Endothelial cell of umbilical vein (primary cell): Measurements from ENCODE around the gene LRRC73. TPM values are rescaled to one million over a fixed set of nuclear protein-coding genes. Genes with fewer than 3 reads are reported as not detected.
A peak's percentile ranks its signal among the peaks of the same experiment; 100 is the strongest.

Experiments
- BruUV-seq: library from RNA; stranded (reverse); fragments of 400-500 nt; replicated peaks from 2 replicates; lab custom pipeline; 2021; lab: Mats Ljungman, UMichigan
- CTCF ChIA-PET: fragments of 300-600, 350-600 bp; sonication (Branson Sonifier 250); formaldehyde crosslinking; loops from one replicate; lab custom pipeline; 2021; ENCODE audit warnings: antibody characterized with exemption, inconsistent platforms; lab: Charles Lee
- POLR2A ChIA-PET: fragments of 300-600, 350-600 bp; sonication (Branson Sonifier 250); formaldehyde crosslinking; loops from one replicate; lab custom pipeline; 2021; ENCODE audit warnings: antibody characterized with exemption, inconsistent platforms; lab: Charles Lee
- DNase-seq: peaks from one replicate; pipeline ENCODE4 v3.0.0-alpha.2; 2011; ENCODE audit warnings: low read depth, low spot score
- FAIRE-seq: peaks from 2 replicates; lab custom pipeline; 2011; peaks lifted over from hg19 to GRCh38; lab: Jason Lieb, UNC
- H2AFZ ChIP-seq: 2 replicates; pipeline ENCODE4 v1.6.0; 2012; ENCODE audit warnings: low read depth, low read length, control low read depth, inconsistent platforms
- H3K27ac ChIP-seq: 2 replicates; pipeline ENCODE4 v1.5.1; 2011; ENCODE audit warnings: low read depth, mild to moderate bottlenecking, control low read depth, low read length, moderate library complexity; ENCODE audit not compliant: insufficient read depth
- H3K27me3 ChIP-seq, 2 experiments: 2 replicates each; pipeline versions ENCODE4 v1.6.0 to v1.6.1; 2011; ENCODE audit warnings: low read length in 2 of 2, mixed read lengths in 1 of 2; ENCODE audit not compliant: control insufficient read depth in 2 of 2, insufficient read depth in 2 of 2
- H3K36me3 ChIP-seq, 2 experiments: 2 replicates in 1 of 2; 3 replicates in 1 of 2; pipeline ENCODE4 v1.5.1; 2011; ENCODE audit warnings: low read length in 2 of 2, mild to moderate bottlenecking in 1 of 2, moderate library complexity in 1 of 2; ENCODE audit not compliant: control insufficient read depth in 2 of 2, insufficient read depth in 2 of 2; ENCODE audit errors: extremely low read depth in 1 of 2
- H3K4me1 ChIP-seq: 3 replicates; pipeline ENCODE4 v1.5.1; 2011; ENCODE audit warnings: mild to moderate bottlenecking, low read length; ENCODE audit not compliant: control insufficient read depth, insufficient read depth; ENCODE audit errors: extremely low read depth
- H3K4me2 ChIP-seq: 2 replicates; pipeline ENCODE4 v1.6.1; 2011; ENCODE audit warnings: low read length, control low read depth, mixed read lengths; ENCODE audit not compliant: insufficient read depth
- H3K4me3 ChIP-seq, 3 experiments: fragments of 200-600 bp in 1 of 3; sonication (generic), shearing (Covaris generic) in 1 of 3; replicated peaks in 1 of 3; 2 replicates each; pipeline ENCODE4 v1.5.1; 2011 to 2016; ENCODE audit warnings: control low read depth in 3 of 3, low read length in 3 of 3, mild to moderate bottlenecking in 2 of 3, inconsistent platforms in 1 of 3, low read depth in 1 of 3, moderate library complexity in 1 of 3; ENCODE audit not compliant: insufficient read depth in 1 of 3
- H3K79me2 ChIP-seq: 2 replicates; pipeline ENCODE4 v1.6.0; 2012; ENCODE audit warnings: low read length, inconsistent platforms; ENCODE audit not compliant: control insufficient read depth, insufficient read depth
- H3K9ac ChIP-seq: replicated peaks from 2 replicates; pipeline ENCODE3; 2011; ENCODE audit warnings: low read length, control low read depth; ENCODE audit not compliant: insufficient read depth; ENCODE audit errors: extremely low read depth
- H3K9me1 ChIP-seq: replicated peaks from 3 replicates; pipeline ENCODE4 v1.6.0; 2011; ENCODE audit warnings: mild to moderate bottlenecking, low read length; ENCODE audit not compliant: control insufficient read depth, insufficient read depth; ENCODE audit errors: extremely low read depth
- H3K9me3 ChIP-seq: replicated peaks from 2 replicates; pipeline ENCODE4 v1.5.1; 2012; ENCODE audit warnings: low read length, inconsistent platforms; ENCODE audit not compliant: control insufficient read depth, insufficient read depth
- H4K20me1 ChIP-seq: replicated peaks from 2 replicates; pipeline ENCODE3; 2011; ENCODE audit warnings: mild to moderate bottlenecking, low read length; ENCODE audit not compliant: control insufficient read depth, insufficient read depth; ENCODE audit errors: extremely low read depth
- CTCF ChIP-seq, 2 donors: IDR thresholded peaks; 1 replicate in 1 of 2; 2 replicates in 1 of 2; pipeline ENCODE4 v1.5.1; 2011; ENCODE audit warnings: low read length in 2 of 2, mild to moderate bottlenecking in 2 of 2, moderate library complexity in 2 of 2, control low read depth in 1 of 2, inconsistent platforms in 1 of 2, low read depth in 1 of 2; ENCODE audit not compliant: insufficient read depth in 1 of 2; ENCODE audit errors: extremely low read depth in 1 of 2
- EZH2 ChIP-seq: IDR thresholded peaks from 2 replicates; pipeline ENCODE4 v1.6.1; 2012; ENCODE audit warnings: borderline replicate concordance, low read depth, mild to moderate bottlenecking, moderate library complexity, low read length, inconsistent platforms; ENCODE audit not compliant: severe bottlenecking
- FOS ChIP-seq: IDR thresholded peaks from 2 replicates; pipeline ENCODE4 v1.6.1; 2011; ENCODE audit warnings: mild to moderate bottlenecking, low read length, moderate library complexity, borderline replicate concordance; ENCODE audit not compliant: insufficient read depth
- GATA2 ChIP-seq: IDR thresholded peaks from 2 replicates; pipeline ENCODE4 v1.7.0; 2011; ENCODE audit warnings: low read depth, mild to moderate bottlenecking, moderate library complexity, mixed read lengths, low read length; ENCODE audit not compliant: insufficient read length, insufficient read depth
- JUN ChIP-seq: IDR thresholded peaks from 2 replicates; pipeline ENCODE4 v1.6.1; 2011; ENCODE audit warnings: borderline replicate concordance, low read depth; ENCODE audit not compliant: insufficient read length, insufficient read depth
- MAX ChIP-seq: IDR thresholded peaks from 2 replicates; pipeline ENCODE4 v1.6.1; 2011; ENCODE audit not compliant: insufficient read depth, insufficient read length
- MYC ChIP-seq: IDR thresholded peaks from one replicate; pipeline ENCODE4 v1.6.1; 2011; ENCODE audit warnings: mild to moderate bottlenecking, low read depth, low read length
- POLR2A ChIP-seq: IDR thresholded peaks from 2 replicates; pipeline ENCODE4 v1.6.1; 2012; ENCODE audit warnings: low read depth, mild to moderate bottlenecking, control low read depth, low read length
- POLR2AphosphoS5 ChIP-seq: IDR thresholded peaks from 2 replicates; pipeline ENCODE4 v1.6.1; 2012; ENCODE audit warnings: low read depth, mild to moderate bottlenecking, control low read depth, low read length, moderate library complexity; ENCODE audit not compliant: insufficient read depth
- dilution Hi-C: fragments of 300-500 bp; cut with MboI; formaldehyde crosslinking; loops from one replicate; pipeline ENCODE4 v1.15.0; 2019; ENCODE audit warnings: low sequenced_read_pairs; ENCODE audit not compliant: extremely low pct_ligation_motif_present
- intact Hi-C: fragments of 100-400 bp; cut with micrococcal nuclease; formaldehyde crosslinking; loops from one replicate; pipeline ENCODE4 v1.10.0; 2022
- polyA plus RNA-seq, 4 experiments: library from polyadenylated mRNA; depleted of rRNA in 3 of 4; stranded (reverse) in 3 of 4; unstranded in 1 of 4; fragments of >200 nt; gene quantifications; 2 replicates each; pipeline versions ENCODE4 v1.2.1 to v1.2.3, GENCODE V29; 2011 to 2012; ENCODE audit warnings: missing spikeins in 1 of 4
- total RNA-seq: library from RNA; stranded (reverse); gene quantifications from 2 replicates; pipeline ENCODE4 v1.2.3, GENCODE V29; 2021

Gene LRRC73
- total and polyA plus RNA-seq, 2 donors (not counting 3 experiments of a cell fraction or from before 2014, with no cell fraction given) = 0.11 to 0.58 TPM

- no peaks in the 10 kb centered on the region for H3K9me3 ChIP-seq
- no peaks in the 10 kb centered on the region for H4K20me1 ChIP-seq
- dilution Hi-C loops (no loop called here), intact Hi-C loops (no loop called here)
- FAIRE-seq (no peak), DNase-seq (no peak)
- no peak for TF ChIP-seq MAX
- TF ChIP-seq JUN = no peak
- TF ChIP-seq MYC = no peak
- no peak for TF ChIP-seq EZH2
- no peak for TF ChIP-seq POLR2AphosphoS5
- TF ChIP-seq GATA2 = no peak
- no peak overlapping the region for H2AFZ ChIP-seq
- H3K79me2 ChIP-seq = peaks cover 18% of the 10 kb centered on the region
- peaks cover 24 to 52% of the 10 kb centered on the region in 2 experiments for H3K36me3 ChIP-seq
- H3K4me1 ChIP-seq = peaks cover 8% of the 10 kb centered on the region
- no peak overlapping the region for H3K4me3 ChIP-seq
- H3K9me1 ChIP-seq = no peaks in the 10 kb centered on the region
- H3K4me2 ChIP-seq = no peak overlapping the region
- H3K9ac ChIP-seq = no peak overlapping the region
- POLR2A ChIA-PET = no interaction called here
- no peak overlapping the region for H3K27ac ChIP-seq
- CTCF ChIA-PET = no interaction called here
- H3K27me3 ChIP-seq = no peaks in the 10 kb centered on the region
- BruUV-seq = TSS peak; percentile 26
These were observed 12.6 kb upstream of the LRRC73 start for GRCh38 chr6:43522547-43523261.

- no peak overlapping the region for H2AFZ ChIP-seq
- no peak overlapping the region for H3K4me2 ChIP-seq
- TF ChIP-seq POLR2AphosphoS5 (no peak), FOS (no peak), GATA2 (no peak), CTCF (IDR thresholded peaks at IDR 0.05; ENCODE audit: extremely low read depth in 1 of 2, insufficient read depth in 1 of 2, low read depth in 1 of 2, low read length in 2 of 2) (no peak), JUN (no peak), POLR2A (no peak), MAX (no peak), MYC (no peak), EZH2 (no peak)
- H3K4me1 ChIP-seq = peaks cover 8% of the 10 kb centered on the region
- no peak overlapping the region for H3K9ac ChIP-seq
- H3K9me1 ChIP-seq = no peaks in the 10 kb centered on the region
- DNase-seq (no peak), FAIRE-seq (no peak)
- dilution Hi-C loops = no loop called here
- CTCF ChIA-PET = no interaction called here
- H3K27me3 ChIP-seq = no peaks in the 10 kb centered on the region
- POLR2A ChIA-PET = interaction anchor here (0.6 kb wide), 1 partner anchor 35 kb away, joined by 3 read pairs; no protein-coding TSS in a partner anchor
- intact Hi-C loops = no loop called here
- no peak overlapping the region for H3K4me3 ChIP-seq
- no peak overlapping the region for H3K27ac ChIP-seq
- peaks cover 22 to 48% of the 10 kb centered on the region in 2 experiments for H3K36me3 ChIP-seq
- peaks cover 26% of the 10 kb centered on the region for H3K79me2 ChIP-seq
- H3K9me3 ChIP-seq = no peaks in the 10 kb centered on the region
- no peaks in the 10 kb centered on the region for H4K20me1 ChIP-seq
- BruUV-seq = no TSS peak
These were observed 11.7 kb upstream of the LRRC73 start for GRCh38 chr6:43521836-43522235.
